HAP-1 (cell line): ENCODE measurements around the gene THOP1.

Source experiments
- DNase-seq, 2 experiments: peaks; one replicate each; pipeline ENCODE4 v3.0.0-alpha.2; 2016 to 2020; ENCODE audit warnings: low spot score in 2 of 2
- H3K27me3 ChIP-seq: fragments of 250-450 bp; sonication (Bioruptor Pico); 2 replicates; pipeline ENCODE4 v1.5.1; 2020; ENCODE audit warnings: low read depth, mild to moderate bottlenecking, moderate library complexity
- H3K36me3 ChIP-seq: fragments of 250-450 bp; sonication (Bioruptor Pico); replicated peaks from 2 replicates; pipeline ENCODE4 v1.5.1; 2020; ENCODE audit warnings: mild to moderate bottlenecking
- H3K4me1 ChIP-seq: fragments of 250-450 bp; sonication (Bioruptor Pico); 2 replicates; pipeline ENCODE4 v1.5.1; 2020; ENCODE audit warnings: mild to moderate bottlenecking
- H3K4me3 ChIP-seq: fragments of 250-450 bp; sonication (Bioruptor Pico); 2 replicates; pipeline ENCODE4 v1.5.1; 2020; ENCODE audit warnings: mild to moderate bottlenecking, moderate library complexity
- H3K9me3 ChIP-seq: fragments of 250-450 bp; sonication (Bioruptor Pico); 2 replicates; pipeline ENCODE4 v1.5.1; 2020; ENCODE audit warnings: mild to moderate bottlenecking, moderate library complexity
- in situ Hi-C: fragments of 300-500 bp; cut with MboI; formaldehyde crosslinking; loops from 3 replicates; pipeline ENCODE4 v1.14.3; 2020; ENCODE audit warnings: low sequenced_read_pairs, inconsistent platforms, mixed read lengths

The THOP1 gene

DNA sequence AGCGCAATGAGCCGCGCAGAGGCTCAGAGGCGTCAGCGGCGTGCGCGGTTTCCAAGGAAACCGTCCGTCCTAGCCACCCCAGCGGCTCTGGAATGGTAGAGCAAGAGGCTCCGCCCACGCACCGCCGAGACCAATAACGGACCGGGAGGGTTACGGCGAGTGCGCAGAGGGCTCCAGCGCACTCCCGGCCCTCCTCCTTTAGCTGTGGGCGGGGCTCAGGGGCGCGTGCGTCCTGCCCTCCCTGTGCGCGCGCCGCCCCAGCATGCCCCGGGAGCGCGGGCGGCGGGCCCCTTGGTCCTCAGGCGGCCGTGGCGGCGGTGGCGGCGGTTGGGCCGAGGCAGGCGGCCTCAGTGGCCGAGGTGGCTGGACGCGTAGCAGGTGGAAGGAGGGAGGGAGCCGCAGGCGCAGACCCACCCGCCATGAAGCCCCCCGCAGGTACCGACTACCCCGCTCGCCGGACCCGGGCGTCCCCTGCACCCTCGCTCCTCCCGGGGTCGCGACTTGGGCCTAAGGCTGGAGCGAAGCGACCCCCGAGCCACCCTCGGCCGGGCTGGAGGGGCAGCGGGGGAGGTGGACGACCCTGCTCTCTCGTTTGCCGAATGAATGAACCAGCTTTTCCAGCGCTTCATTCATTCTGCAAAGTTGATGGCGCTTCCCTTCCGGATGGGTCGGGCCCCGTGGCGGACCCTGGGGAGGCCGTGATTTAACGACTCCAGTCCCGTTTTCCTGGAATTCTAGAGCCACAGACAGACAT is at the start of gene THOP1:
THOP1 (plus strand) TSS at position 260 of the 754 bp plus-strand sequence; CDS start at position 420, 160 bp downstream.
- peak; percentile 99 to 100 for DNase-seq
- no peaks in the 10 kb centered on the region for H3K9me3 ChIP-seq
- H3K4me1 ChIP-seq = peaks cover 20% of the 10 kb centered on the region
- H3K36me3 ChIP-seq = peaks cover 41% of the 10 kb centered on the region
- H3K4me3 ChIP-seq = peak within 1 kb of the TSS; percentile 94
- H3K27me3 ChIP-seq = no peaks in the 10 kb centered on the region
- in situ Hi-C loops = no loop called here

DNA sequence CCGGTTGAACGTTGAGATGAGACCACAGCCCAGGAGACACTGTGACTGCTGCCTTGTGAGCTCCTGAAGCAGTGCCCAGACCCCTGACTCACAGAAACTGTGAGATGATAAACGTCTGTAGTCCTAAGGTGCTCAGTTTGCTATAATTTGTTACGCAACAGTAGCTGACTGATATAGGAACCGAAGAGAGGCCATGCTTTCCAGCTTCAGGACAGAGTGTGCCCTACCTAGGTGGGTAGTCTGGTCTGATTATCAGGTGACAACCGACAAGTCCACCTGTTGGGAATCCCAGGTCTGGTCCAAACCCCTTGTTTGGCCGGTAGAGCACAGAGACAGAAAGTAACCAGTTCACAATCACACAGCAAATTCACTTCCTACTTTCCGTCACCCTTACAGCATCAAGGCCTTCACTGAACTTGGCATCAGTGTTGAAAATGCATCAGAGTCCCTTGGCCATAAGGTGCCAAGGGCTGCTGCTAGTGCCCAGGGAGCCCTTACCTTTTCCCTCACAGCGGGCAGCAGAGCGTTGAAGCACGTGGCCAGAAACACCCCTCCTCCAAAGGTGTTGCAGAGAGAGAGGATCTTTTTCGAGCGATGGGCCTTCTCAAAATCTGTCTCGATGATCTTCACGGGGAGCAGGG is 48.6 kb upstream of the THOP1 start:
- H3K36me3 ChIP-seq = peaks cover 11% of the 10 kb centered on the region
- no peak overlapping the region for H3K4me3 ChIP-seq
- no peaks in the 10 kb centered on the region for H3K9me3 ChIP-seq
- no peaks in the 10 kb centered on the region for H3K27me3 ChIP-seq
- no peaks in the 10 kb centered on the region for H3K4me1 ChIP-seq
- in situ Hi-C loops = no loop called here
- DNase-seq = no peak

DNA sequence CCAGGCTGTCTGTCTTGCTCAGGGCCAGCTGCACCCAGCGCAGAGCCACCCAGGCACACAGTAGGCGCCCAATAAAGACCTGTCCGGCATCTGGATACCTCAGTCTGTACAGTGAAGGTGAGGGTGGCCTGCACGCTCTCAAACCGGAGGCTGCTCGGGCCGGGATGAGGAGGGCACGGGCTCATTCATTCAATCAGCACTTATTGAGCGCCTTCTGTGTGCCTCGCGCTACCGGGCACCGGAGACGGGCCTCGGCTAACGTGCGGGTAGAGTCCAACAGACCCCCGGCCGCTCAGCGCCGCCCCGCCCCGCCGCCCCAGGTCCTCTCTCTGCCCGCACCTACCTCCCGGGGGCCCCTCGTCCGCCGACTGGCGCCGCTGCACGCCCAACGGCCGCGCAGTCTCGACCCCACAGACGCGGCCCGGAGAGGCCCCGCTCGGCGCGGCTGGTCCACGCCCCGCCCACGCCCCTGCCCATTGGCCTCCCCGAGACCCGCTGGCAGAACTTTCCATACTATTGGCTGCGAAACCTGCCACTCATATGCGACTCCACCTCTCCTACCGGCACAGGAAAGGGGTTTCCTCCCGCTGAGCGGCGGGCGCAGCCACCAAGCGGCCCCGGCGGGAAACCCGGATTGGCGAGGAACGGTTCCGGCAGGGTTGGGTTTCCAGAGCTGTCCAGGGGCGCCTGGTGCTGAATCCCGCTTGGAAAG is 45.5 kb upstream of the THOP1 start, which contains the start of gene SLC39A3:
SLC39A3 (minus strand) TSS at position 416 of the 712 bp plus-strand sequence. CDS start 2,760 bp downstream, outside the sequence.
- Histone ChIP-seq H3K9me3 (no peaks in the 10 kb centered on the region), H3K4me3 (peak within 1 kb of the TSS; percentile 65), H3K36me3 (peaks cover 11% of the 10 kb centered on the region), H3K4me1 (no peaks in the 10 kb centered on the region), H3K27me3 (no peaks in the 10 kb centered on the region)
- DNase-seq = peak; percentile 92 to 100
- in situ Hi-C loops = no loop called here

DNA sequence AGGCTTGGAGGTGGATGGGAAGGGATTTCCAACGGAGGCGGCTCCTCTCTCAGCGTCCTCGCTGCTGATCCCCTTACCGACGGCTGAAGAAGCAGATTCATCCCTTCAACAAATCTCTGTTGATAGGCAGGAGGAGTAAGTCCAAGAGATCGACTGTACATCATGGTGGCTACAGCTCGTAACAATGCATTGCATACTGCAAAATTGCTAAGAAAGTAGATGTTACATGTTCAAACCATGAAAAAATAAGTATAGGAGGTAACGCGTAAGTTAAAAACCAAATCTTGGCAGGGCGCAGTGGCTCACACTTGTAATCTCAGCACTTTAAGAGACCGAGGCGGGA is 45.0 kb upstream of the THOP1 start:
- Histone ChIP-seq H3K4me1 (no peaks in the 10 kb centered on the region), H3K9me3 (no peaks in the 10 kb centered on the region), H3K27me3 (no peaks in the 10 kb centered on the region), H3K36me3 (peaks cover 11% of the 10 kb centered on the region), H3K4me3 (peak overlapping the region; percentile 65; the same call in 1 of the 2 replicates)
- in situ Hi-C loops = no loop called here
- no peak for DNase-seq

DNA sequence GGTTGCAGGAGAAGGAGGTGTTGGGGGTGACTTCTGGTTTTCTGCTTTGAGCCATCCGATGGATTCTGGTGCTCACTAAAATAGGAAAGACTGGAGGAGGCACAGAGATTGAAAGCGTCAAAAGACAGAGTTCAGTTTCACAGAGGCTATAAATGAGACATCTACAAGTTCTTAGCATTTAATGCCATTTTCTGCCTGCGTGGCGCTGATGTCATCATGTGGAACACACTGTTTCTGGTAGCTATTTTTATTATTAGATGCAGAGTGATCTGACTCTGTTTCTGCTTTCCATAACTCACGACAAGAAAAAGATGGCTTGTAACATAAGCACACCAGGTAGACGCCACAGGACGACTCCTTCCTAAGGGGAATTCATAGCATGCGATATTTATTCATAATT is 42.2 kb upstream of the THOP1 start:
- Histone ChIP-seq H3K36me3 (no peaks in the 10 kb centered on the region), H3K9me3 (no peaks in the 10 kb centered on the region), H3K4me1 (no peaks in the 10 kb centered on the region), H3K4me3 (no peak overlapping the region), H3K27me3 (no peaks in the 10 kb centered on the region)
- no peak for DNase-seq
- in situ Hi-C loops = no loop called here

DNA sequence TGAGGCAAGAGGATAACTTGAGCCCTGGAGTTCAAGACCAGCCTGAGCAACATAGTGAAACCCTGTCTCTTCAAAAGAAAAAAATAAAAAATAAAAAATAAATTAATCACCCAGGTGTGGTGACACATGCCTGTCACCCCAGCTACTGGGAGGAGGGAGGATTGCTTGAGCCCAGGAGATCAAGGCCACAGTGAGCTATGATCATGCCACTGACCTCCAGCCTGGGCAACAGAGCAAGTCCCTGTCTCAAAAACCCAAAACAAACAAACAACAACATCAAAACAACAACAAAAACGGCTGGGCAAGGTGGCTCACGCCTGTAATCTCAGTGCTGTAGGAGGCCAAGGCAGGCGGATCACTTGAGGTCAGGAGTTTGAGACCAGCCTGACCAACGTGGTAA is 41.2 kb upstream of the THOP1 start:
- Histone ChIP-seq H3K4me1 (no peaks in the 10 kb centered on the region), H3K9me3 (no peaks in the 10 kb centered on the region), H3K36me3 (no peaks in the 10 kb centered on the region), H3K4me3 (no peak overlapping the region), H3K27me3 (no peaks in the 10 kb centered on the region)
- in situ Hi-C loops = no loop called here
- DNase-seq = no peak

DNA sequence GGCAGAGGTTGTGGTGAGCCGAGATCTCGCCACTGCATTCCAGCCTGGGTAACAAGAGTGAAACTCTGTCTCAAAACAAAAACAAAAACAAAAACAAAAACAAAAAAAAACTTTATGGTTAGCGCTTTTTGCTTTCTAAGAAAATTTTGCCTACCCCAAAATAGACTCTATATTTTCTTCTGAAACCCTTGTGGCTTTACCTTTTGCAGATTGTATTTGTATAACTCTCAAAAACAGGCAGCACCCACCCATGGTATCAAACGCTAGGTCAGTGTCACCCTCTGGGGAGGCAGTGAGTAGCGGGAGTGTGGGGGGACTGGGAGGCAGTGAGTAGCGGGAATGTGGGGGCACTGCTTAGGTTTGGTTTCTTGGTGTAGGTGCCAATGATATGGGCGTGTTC is 38.0 kb upstream of the THOP1 start:
- in situ Hi-C loops = loop anchor here (5.0 kb wide), 1 partner anchor 100 kb away; no protein-coding TSS in a partner anchor
- no peak for DNase-seq
- H3K9me3 ChIP-seq = no peaks in the 10 kb centered on the region
- no peaks in the 10 kb centered on the region for H3K4me1 ChIP-seq
- H3K4me3 ChIP-seq = no peak overlapping the region
- H3K27me3 ChIP-seq = no peaks in the 10 kb centered on the region
- H3K36me3 ChIP-seq = no peaks in the 10 kb centered on the region

DNA sequence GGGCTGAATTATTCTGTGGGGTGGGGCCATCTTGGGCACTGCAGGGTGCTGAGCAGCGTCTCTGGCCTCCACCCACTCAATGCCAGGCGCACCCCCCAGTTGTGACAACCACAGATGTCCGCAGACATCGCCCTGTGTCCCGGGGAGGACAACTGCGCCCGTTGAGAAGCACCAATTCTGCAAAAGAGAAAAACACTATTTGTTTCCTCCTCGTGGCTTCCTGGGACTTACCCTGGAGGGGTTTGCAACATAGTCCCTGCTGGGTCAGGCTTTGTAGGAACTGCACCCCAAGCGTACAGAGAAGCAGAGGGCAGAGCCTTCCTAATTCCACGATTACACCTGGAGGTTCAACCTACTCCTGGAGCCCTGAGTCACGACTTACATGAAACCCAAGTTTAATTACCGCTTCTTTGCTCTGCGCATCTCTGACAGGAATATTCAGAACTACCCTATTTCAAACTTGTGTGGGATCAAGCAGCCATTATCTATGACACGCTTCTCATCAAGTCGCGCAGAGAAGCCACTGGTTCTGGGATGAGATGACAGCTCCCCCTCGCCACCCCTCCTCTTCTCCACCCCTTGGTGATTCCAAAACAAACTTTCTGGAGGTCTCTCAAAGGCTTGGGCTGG is 34.4 kb upstream of the THOP1 start:
- no peaks in the 10 kb centered on the region for H3K9me3 ChIP-seq
- no peak overlapping the region for H3K4me3 ChIP-seq
- peaks cover 21% of the 10 kb centered on the region for H3K36me3 ChIP-seq
- no peaks in the 10 kb centered on the region for H3K4me1 ChIP-seq
- no peak for DNase-seq
- in situ Hi-C loops = no loop called here
- no peaks in the 10 kb centered on the region for H3K27me3 ChIP-seq

DNA sequence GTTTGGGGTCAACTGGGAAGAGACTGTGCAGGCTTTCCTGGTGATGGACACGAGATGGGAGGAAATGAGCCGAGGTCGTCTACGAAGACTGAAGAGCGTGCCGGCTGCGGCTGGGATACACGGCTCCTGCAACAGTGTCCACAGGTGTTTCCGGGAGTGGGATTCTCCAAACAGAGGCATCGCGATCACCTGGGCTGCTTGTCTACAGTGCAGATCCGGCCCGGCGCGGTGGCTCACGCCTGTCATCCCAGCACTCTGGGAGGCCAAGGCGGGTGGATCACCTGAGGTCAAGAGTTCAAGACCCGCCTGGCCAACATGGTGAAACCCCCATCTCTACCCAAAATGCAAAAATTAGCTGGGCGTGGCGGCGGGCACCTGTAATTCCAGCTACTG is 33.9 kb upstream of the THOP1 start:
- no peaks in the 10 kb centered on the region for H3K27me3 ChIP-seq
- no peaks in the 10 kb centered on the region for H3K9me3 ChIP-seq
- no peak for DNase-seq
- H3K4me3 ChIP-seq = no peak overlapping the region
- no peaks in the 10 kb centered on the region for H3K4me1 ChIP-seq
- H3K36me3 ChIP-seq = peaks cover 22% of the 10 kb centered on the region
- in situ Hi-C loops = no loop called here

DNA sequence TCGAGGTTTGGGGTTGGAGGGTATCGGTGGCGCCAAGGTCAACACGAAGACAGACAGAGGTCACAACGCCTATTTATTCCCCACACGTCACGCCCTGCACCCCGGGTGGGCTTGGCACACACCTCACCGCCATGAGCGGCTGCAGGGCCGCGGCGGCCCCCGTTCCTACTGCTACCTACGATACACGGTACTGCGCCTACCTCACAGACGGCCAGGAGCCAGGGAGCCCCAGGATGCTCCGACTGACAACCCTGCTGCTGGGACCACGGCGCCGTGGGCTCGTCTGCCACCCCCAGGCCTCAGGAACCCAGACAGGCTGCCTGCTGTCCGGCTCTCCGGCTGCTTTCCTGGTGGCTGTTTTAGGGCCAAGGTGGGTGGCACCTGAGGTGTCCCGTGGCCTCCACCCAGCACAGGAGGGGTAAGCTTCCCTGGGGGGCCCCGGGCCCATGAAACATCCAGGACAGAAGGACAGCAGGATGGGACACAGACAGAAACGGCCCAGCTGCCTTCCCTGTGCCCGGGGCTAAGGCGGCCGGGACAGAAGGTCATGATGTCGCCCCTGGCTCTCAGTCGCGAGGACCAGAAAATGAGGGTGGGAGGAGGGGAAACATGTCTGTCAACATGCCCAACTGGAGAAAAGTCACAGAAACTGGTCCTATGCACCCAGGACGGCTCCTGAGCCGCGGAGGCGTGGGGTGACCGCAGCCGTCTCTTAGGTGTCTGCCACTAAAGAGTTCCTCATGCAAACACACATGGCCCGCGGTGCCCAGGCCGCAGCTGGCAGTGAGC is 30.4 kb upstream of the THOP1 start:
- H3K36me3 ChIP-seq = peaks cover 45% of the 10 kb centered on the region
- DNase-seq = no peak
- no peak overlapping the region for H3K4me3 ChIP-seq
- in situ Hi-C loops = no loop called here
- no peaks in the 10 kb centered on the region for H3K9me3 ChIP-seq
- no peaks in the 10 kb centered on the region for H3K4me1 ChIP-seq
- H3K27me3 ChIP-seq = no peaks in the 10 kb centered on the region

DNA sequence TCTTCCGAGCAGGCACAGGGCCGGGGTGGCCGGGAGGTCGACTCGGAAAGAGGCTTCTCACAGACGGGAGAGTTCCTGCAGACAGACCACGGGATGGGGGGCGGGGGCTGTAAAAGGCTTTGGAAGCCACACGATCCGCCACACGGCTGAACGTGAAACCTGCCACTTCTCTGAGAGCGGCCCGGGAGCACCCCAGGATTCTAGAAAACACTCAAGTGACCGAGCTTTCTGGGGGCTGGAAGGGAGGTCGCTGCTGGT is 29.9 kb upstream of the THOP1 start:
- H3K4me3 ChIP-seq = no peak overlapping the region
- H3K36me3 ChIP-seq = peaks cover 48% of the 10 kb centered on the region
- no peaks in the 10 kb centered on the region for H3K27me3 ChIP-seq
- no peak for DNase-seq
- H3K9me3 ChIP-seq = no peaks in the 10 kb centered on the region
- in situ Hi-C loops = no loop called here
- H3K4me1 ChIP-seq = no peaks in the 10 kb centered on the region

DNA sequence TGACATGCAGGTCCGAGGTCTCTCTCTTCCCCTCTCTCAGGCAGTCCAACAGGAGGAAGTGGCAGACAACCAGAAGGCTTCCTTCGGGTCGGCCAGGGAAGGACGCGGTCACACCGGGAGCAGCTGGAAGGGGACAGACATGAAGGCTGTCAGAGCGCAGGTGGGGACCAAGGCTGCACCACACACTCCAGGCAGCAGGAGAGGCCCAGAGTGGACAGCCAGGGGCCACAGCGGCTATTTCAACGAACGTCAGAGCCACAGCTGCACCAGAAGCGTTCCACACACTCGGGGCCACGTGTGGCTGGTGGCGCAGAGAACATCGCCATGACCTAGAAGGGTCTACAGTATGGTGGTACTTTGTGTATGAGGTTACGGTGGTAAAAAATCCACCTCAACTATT is 29.5 kb upstream of the THOP1 start:
- Histone ChIP-seq H3K4me1 (no peaks in the 10 kb centered on the region), H3K4me3 (no peak overlapping the region), H3K36me3 (peaks cover 51% of the 10 kb centered on the region), H3K27me3 (no peaks in the 10 kb centered on the region), H3K9me3 (no peaks in the 10 kb centered on the region)
- in situ Hi-C loops = no loop called here
- DNase-seq = no peak

DNA sequence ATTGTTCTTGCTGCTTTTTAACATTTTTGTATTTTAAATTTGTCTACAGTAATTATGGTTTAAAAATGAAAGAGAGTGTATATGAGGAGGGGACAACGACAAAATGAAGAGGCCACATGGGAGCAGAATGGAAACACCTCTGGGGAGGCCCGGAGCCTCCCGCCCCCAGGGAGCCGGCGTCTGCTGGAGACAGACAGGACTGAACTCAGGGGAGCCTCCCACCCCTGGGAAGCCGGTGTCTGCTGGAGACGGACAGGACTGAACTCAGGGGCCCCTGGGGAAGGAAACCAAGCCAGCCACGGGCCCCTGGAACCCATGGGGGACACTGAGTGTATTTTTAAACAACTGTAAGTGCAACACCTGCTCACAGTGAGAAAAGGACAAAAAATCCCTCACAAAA is 28.8 kb upstream of the THOP1 start:
- Histone ChIP-seq H3K27me3 (no peaks in the 10 kb centered on the region), H3K9me3 (no peaks in the 10 kb centered on the region), H3K4me1 (no peaks in the 10 kb centered on the region), H3K36me3 (peaks cover 57% of the 10 kb centered on the region), H3K4me3 (no peak overlapping the region)
- DNase-seq = no peak
- in situ Hi-C loops = no loop called here
